ENCODE measurements around the gene PCDHGB2.
"Not testable (repeated sequence)": the region's sequence is repeated elsewhere in the genome, so short reads cannot be mapped to it uniquely, and the experiment has no call there.

The PCDHGB2 gene

DNA sequence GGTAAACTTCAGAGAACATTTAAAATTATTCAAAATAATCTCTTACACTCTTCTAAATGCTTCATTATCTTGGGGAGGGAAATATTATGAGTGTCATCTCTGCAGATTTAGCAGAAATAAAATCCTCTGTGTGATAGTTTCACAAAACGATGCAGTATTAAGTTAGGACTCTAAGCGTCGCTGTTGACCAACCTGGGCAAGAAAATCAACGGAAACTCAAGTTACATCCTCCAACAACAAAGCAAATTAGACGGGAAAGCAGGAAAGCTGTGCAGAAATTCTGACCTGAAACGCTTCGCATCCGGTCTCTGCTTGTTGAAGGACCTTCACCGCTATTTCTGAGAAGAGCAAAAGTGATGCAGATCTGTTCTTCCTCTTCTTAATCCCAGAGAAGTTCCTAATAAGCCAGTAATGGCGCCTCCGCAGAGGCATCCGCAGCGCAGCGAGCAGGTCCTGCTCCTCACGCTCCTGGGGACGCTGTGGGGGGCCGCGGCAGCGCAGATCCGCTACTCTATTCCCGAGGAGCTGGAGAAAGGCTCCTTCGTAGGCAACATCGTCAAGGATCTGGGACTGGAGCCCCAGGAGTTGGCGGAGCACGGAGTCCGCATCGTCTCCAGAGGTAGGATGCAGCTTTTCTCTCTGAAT is 14.0 kb downstream of the PCDHGB2 start, which contains the start of gene PCDHGA6:
TSS of gene PCDHGA6 (plus strand) at position 219 of the 645 bp plus-strand sequence. CDS start at position 412, 193 bp downstream.
- Histone ChIP-seq H3K4me3 (IDR thresholded peaks at IDR 0.05; ENCODE audit: insufficient read depth, low read depth, low read length) (no peak within 1 kb of the TSS), H3K27ac (no peak within 1 kb of the TSS), H3K9ac (no peak within 1 kb of the TSS), H3K4me1 (ENCODE audit: low read depth, poor library complexity, severe bottlenecking) (no peaks in the 10 kb centered on the region), H2AFZ (ENCODE audit: low read depth) (no peak within 1 kb of the TSS), H3K36me3 (ENCODE audit: insufficient read depth) (no peaks in the 10 kb centered on the region), H3K4me2 (no peak within 1 kb of the TSS), H4K20me1 (ENCODE audit: insufficient read depth) (no peaks in the 10 kb centered on the region), H3K79me2 (ENCODE audit: insufficient read depth, low read depth) (no peaks in the 10 kb centered on the region), H3K27me3 (ENCODE audit: insufficient read depth, low read depth) (no peaks in the 10 kb centered on the region)
- no peak for TF ChIP-seq CTCF (conservative IDR thresholded peaks at IDR 0.05; ENCODE audit: low read depth, low read length)

GRCh38 chr5:141374627-141375026 is 14.8 kb downstream of the PCDHGB2 start:
- H3K36me3 ChIP-seq (ENCODE audit: insufficient read depth), result no peaks in the 10 kb centered on the region
- no peak overlapping the region for H3K27ac ChIP-seq
- no peaks in the 10 kb centered on the region for H4K20me1 ChIP-seq (ENCODE audit: insufficient read depth)
- H3K9ac ChIP-seq, result no peak overlapping the region
- TF ChIP-seq CTCF (conservative IDR thresholded peaks at IDR 0.05; ENCODE audit: low read depth, low read length), result no peak
- H2AFZ ChIP-seq (ENCODE audit: low read depth), result no peak overlapping the region
- no peak overlapping the region for H3K4me3 ChIP-seq (IDR thresholded peaks at IDR 0.05; ENCODE audit: insufficient read depth, low read depth, low read length)
- no peaks in the 10 kb centered on the region for H3K4me1 ChIP-seq (ENCODE audit: low read depth, poor library complexity, severe bottlenecking)
- H3K79me2 ChIP-seq (ENCODE audit: insufficient read depth, low read depth), result no peaks in the 10 kb centered on the region
- H3K27me3 ChIP-seq (ENCODE audit: insufficient read depth, low read depth), result no peaks in the 10 kb centered on the region
- H3K4me2 ChIP-seq, result no peak overlapping the region

DNA sequence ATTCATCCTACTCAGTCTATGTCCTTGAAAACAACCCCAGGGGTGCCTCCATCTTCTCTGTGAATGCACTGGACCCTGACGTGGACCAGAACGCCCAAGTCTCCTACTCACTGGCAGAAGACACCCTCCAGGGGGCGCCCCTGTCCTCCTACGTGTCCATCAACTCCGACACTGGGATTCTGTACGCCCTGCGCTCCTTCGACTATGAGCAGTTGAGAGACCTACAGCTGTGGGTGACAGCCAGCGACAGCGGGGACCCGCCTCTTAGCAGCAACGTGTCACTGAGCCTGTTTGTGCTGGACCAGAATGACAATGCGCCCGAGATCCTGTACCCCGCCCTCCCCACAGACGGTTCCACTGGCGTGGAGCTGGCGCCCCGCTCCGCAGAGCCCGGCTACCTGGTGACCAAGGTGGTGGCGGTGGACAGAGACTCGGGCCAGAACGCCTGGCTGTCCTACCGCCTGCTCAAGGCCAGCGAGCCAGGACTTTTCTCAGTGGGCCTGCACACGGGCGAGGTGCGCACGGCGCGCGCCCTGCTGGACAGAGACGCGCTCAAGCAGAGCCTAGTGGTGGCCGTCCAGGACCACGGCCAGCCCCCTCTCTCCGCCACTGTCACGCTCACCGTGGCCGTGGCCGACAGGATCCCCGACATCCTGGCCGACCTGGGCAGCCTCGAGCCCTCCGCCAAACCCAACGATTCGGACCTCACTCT is 15.8 kb downstream of the PCDHGB2 start:
- not testable (repeated sequence) for H2AFZ ChIP-seq (ENCODE audit: low read depth); H3K4me2 ChIP-seq; H3K36me3 ChIP-seq (ENCODE audit: insufficient read depth); H3K27me3 ChIP-seq (ENCODE audit: insufficient read depth, low read depth); H3K4me3 ChIP-seq (IDR thresholded peaks at IDR 0.05; ENCODE audit: insufficient read depth, low read depth, low read length); H3K27ac ChIP-seq; H3K4me1 ChIP-seq (ENCODE audit: low read depth, poor library complexity, severe bottlenecking); H3K9ac ChIP-seq; H4K20me1 ChIP-seq (ENCODE audit: insufficient read depth); H3K79me2 ChIP-seq (ENCODE audit: insufficient read depth, low read depth)

GRCh38 chr5:141382469-141383294 is 22.9 kb downstream of the PCDHGB2 start, which contains the start of gene PCDHGA7:
Gene PCDHGA7 (plus strand): TSS chr5:141382742. CDS start chr5:141382900, 158 bp downstream.
- H3K4me1 ChIP-seq (ENCODE audit: low read depth, poor library complexity, severe bottlenecking), result no peaks in the 10 kb centered on the region
- no peak for TF ChIP-seq CTCF (conservative IDR thresholded peaks at IDR 0.05; ENCODE audit: low read depth, low read length)
- H3K4me3 ChIP-seq (IDR thresholded peaks at IDR 0.05; ENCODE audit: insufficient read depth, low read depth, low read length), result no peak within 1 kb of the TSS
- no peak within 1 kb of the TSS for H2AFZ ChIP-seq (ENCODE audit: low read depth)
- H3K4me2 ChIP-seq, result no peak within 1 kb of the TSS
- H3K27ac ChIP-seq, result no peak within 1 kb of the TSS
- H3K36me3 ChIP-seq (ENCODE audit: insufficient read depth), result no peaks in the 10 kb centered on the region
- H4K20me1 ChIP-seq (ENCODE audit: insufficient read depth), result no peaks in the 10 kb centered on the region
- H3K27me3 ChIP-seq (ENCODE audit: insufficient read depth, low read depth), result no peaks in the 10 kb centered on the region
- H3K9ac ChIP-seq, result no peak within 1 kb of the TSS
- no peaks in the 10 kb centered on the region for H3K79me2 ChIP-seq (ENCODE audit: insufficient read depth, low read depth)

All from KMS-11 (cell line).